NCI-H1092 treated with DMSO at 0.1 percent for 48 hours (cell line): ENCODE results near the gene CEP104.

ENCODE experiments used
- DNase-seq: peaks from one replicate; lab custom pipeline; 2025; lab: John Stamatoyannopoulos, UW

The CEP104 gene

GRCh38 chr1:3868464-3869006 is 11.5 kb upstream of the CEP104 start:
- DNase-seq, result no peak

GRCh38 chr1:3865606-3866160 is 8.7 kb upstream of the CEP104 start:
- no peak for DNase-seq

GRCh38 chr1:3864884-3865283 is 7.9 kb upstream of the CEP104 start:
- no peak for DNase-seq

GRCh38 chr1:3863231-3863935 is 6.4 kb upstream of the CEP104 start:
- no peak for DNase-seq

- DNase-seq, result no peak
These were observed 1.4 kb upstream of the CEP104 start for GRCh38 chr1:3858231-3858981.

- DNase-seq, result no peak
These were observed 749 bp upstream of the CEP104 start for GRCh38 chr1:3857791-3858129.

GRCh38 chr1:3852711-3853485 is 4.1 kb downstream of the CEP104 start:
- DNase-seq, result no peak

- no peak for DNase-seq
These were observed 4.9 kb downstream of the CEP104 start for GRCh38 chr1:3852091-3852490.

- DNase-seq, result no peak
These were observed 5.7 kb downstream of the CEP104 start for GRCh38 chr1:3851292-3851691.

- no peak for DNase-seq
These were observed 6.2 kb downstream of the CEP104 start for GRCh38 chr1:3850857-3851256.

- no peak for DNase-seq
These were observed 9.9 kb downstream of the CEP104 start for GRCh38 chr1:3847081-3847480.

- DNase-seq, result no peak
These were observed 10.5 kb downstream of the CEP104 start for GRCh38 chr1:3846541-3846940.

- DNase-seq, result no peak
These were observed 14.1 kb downstream of the CEP104 start for GRCh38 chr1:3842912-3843311.

GRCh38 chr1:3841491-3841890 is 15.5 kb downstream of the CEP104 start:
- DNase-seq, result no peak

GRCh38 chr1:3838788-3839187 is 18.2 kb downstream of the CEP104 start:
- no peak for DNase-seq

GRCh38 chr1:3837685-3838084 is 19.3 kb downstream of the CEP104 start:
- DNase-seq, result no peak

- DNase-seq, result no peak
These were observed 19.8 kb downstream of the CEP104 start for GRCh38 chr1:3837200-3837599.

GRCh38 chr1:3836421-3836820 is 20.6 kb downstream of the CEP104 start:
- DNase-seq, result no peak

- no peak for DNase-seq
These were observed 22.3 kb downstream of the CEP104 start for GRCh38 chr1:3834701-3835100.

- no peak for DNase-seq
These were observed 25.3 kb downstream of the CEP104 start for GRCh38 chr1:3831689-3832088.

- no peak for DNase-seq
These were observed 28.6 kb downstream of the CEP104 start for GRCh38 chr1:3828391-3828790.

- no peak for DNase-seq
These were observed 29.2 kb downstream of the CEP104 start for GRCh38 chr1:3827813-3828307.
